GF-D8 (cell line): ENCODE results near the gene KIAA1210.

Experiments
- DNase-seq: peaks from one replicate; lab custom pipeline; 2025; lab: John Stamatoyannopoulos, UW

Gene KIAA1210

GRCh38 chrX:119127650-119128049 is at the start of gene KIAA1210:
Gene KIAA1210 (minus strand): TSS chrX:119127812. CDS start chrX:119123642, 4,170 bp downstream.
- DNase-seq = no peak

GRCh38 chrX:119177278-119177677 is 49.7 kb upstream of the KIAA1210 start:
- DNase-seq = no peak

- no peak for DNase-seq
Measured at GRCh38 chrX:119174900-119175299, 47.3 kb upstream of the KIAA1210 start.

GRCh38 chrX:119168104-119168503 is 40.5 kb upstream of the KIAA1210 start:
- DNase-seq = no peak

GRCh38 chrX:119158226-119158625 is 30.6 kb upstream of the KIAA1210 start:
- DNase-seq = no peak

GRCh38 chrX:119156241-119156640 is 28.6 kb upstream of the KIAA1210 start:
- DNase-seq = no peak

GRCh38 chrX:119155416-119156035 is 27.9 kb upstream of the KIAA1210 start:
- DNase-seq = no peak

- no peak for DNase-seq
Measured at GRCh38 chrX:119151051-119151380, 23.4 kb upstream of the KIAA1210 start.

- DNase-seq = no peak
Measured at GRCh38 chrX:119150163-119151050, 22.8 kb upstream of the KIAA1210 start.

- no peak for DNase-seq
Measured at GRCh38 chrX:119147486-119147885, 19.9 kb upstream of the KIAA1210 start.

- no peak for DNase-seq
Measured at GRCh38 chrX:119145241-119145653, 17.6 kb upstream of the KIAA1210 start.

- DNase-seq = no peak
Measured at GRCh38 chrX:119134466-119134865, 6.9 kb upstream of the KIAA1210 start.

GRCh38 chrX:119132961-119133360 is 5.3 kb upstream of the KIAA1210 start:
- DNase-seq = no peak

- no peak for DNase-seq
Measured at GRCh38 chrX:119132316-119132715, 4.7 kb upstream of the KIAA1210 start.

GRCh38 chrX:119130911-119131310 is 3.3 kb upstream of the KIAA1210 start:
- DNase-seq = no peak

- no peak for DNase-seq
Measured at GRCh38 chrX:119121341-119121740, 6.3 kb downstream of the KIAA1210 start.

- no peak for DNase-seq
Measured at GRCh38 chrX:119118780-119119395, 8.7 kb downstream of the KIAA1210 start.

- DNase-seq = no peak
Measured at GRCh38 chrX:119107206-119107605, 20.4 kb downstream of the KIAA1210 start.

- no peak for DNase-seq
Measured at GRCh38 chrX:119105826-119106225, 21.8 kb downstream of the KIAA1210 start.

GRCh38 chrX:119101168-119101567 is 26.4 kb downstream of the KIAA1210 start:
- DNase-seq = no peak

GRCh38 chrX:119095936-119096335 is 31.7 kb downstream of the KIAA1210 start:
- no peak for DNase-seq

- DNase-seq = no peak
Measured at GRCh38 chrX:119094819-119095218, 32.8 kb downstream of the KIAA1210 start.
